Endothelial cell of umbilical vein (primary cell): ENCODE results near the gene TSPEAR. TPM values are rescaled to one million over a fixed set of nuclear protein-coding genes. Genes with fewer than 3 reads are reported as not detected.

Source experiments
- BruUV-seq: library from RNA; stranded (reverse); fragments of 400-500 nt; replicated peaks from 2 replicates; lab custom pipeline; 2021; lab: Mats Ljungman, UMichigan
- CTCF ChIA-PET: fragments of 300-600, 350-600 bp; sonication (Branson Sonifier 250); formaldehyde crosslinking; loops from one replicate; lab custom pipeline; 2021; ENCODE audit warnings: antibody characterized with exemption, inconsistent platforms; lab: Charles Lee
- POLR2A ChIA-PET: fragments of 300-600, 350-600 bp; sonication (Branson Sonifier 250); formaldehyde crosslinking; loops from one replicate; lab custom pipeline; 2021; ENCODE audit warnings: antibody characterized with exemption, inconsistent platforms; lab: Charles Lee
- DNase-seq: peaks from one replicate; pipeline ENCODE4 v3.0.0-alpha.2; 2011; ENCODE audit warnings: low read depth, low spot score
- FAIRE-seq: peaks from 2 replicates; lab custom pipeline; 2011; peaks lifted over from hg19 to GRCh38; lab: Jason Lieb, UNC
- H2AFZ ChIP-seq: 2 replicates; pipeline ENCODE4 v1.6.0; 2012; ENCODE audit warnings: low read depth, low read length, control low read depth, inconsistent platforms
- H3K27ac ChIP-seq: 2 replicates; pipeline ENCODE4 v1.5.1; 2011; ENCODE audit warnings: low read depth, mild to moderate bottlenecking, control low read depth, low read length, moderate library complexity; ENCODE audit not compliant: insufficient read depth
- H3K27me3 ChIP-seq, 2 experiments: 2 replicates each; pipeline versions ENCODE4 v1.6.0 to v1.6.1; 2011; ENCODE audit warnings: low read length in 2 of 2, mixed read lengths in 1 of 2; ENCODE audit not compliant: control insufficient read depth in 2 of 2, insufficient read depth in 2 of 2
- H3K36me3 ChIP-seq, 2 experiments: 2 replicates in 1 of 2; 3 replicates in 1 of 2; pipeline ENCODE4 v1.5.1; 2011; ENCODE audit warnings: low read length in 2 of 2, mild to moderate bottlenecking in 1 of 2, moderate library complexity in 1 of 2; ENCODE audit not compliant: control insufficient read depth in 2 of 2, insufficient read depth in 2 of 2; ENCODE audit errors: extremely low read depth in 1 of 2
- H3K4me1 ChIP-seq: 3 replicates; pipeline ENCODE4 v1.5.1; 2011; ENCODE audit warnings: mild to moderate bottlenecking, low read length; ENCODE audit not compliant: control insufficient read depth, insufficient read depth; ENCODE audit errors: extremely low read depth
- H3K4me2 ChIP-seq: 2 replicates; pipeline ENCODE4 v1.6.1; 2011; ENCODE audit warnings: low read length, control low read depth, mixed read lengths; ENCODE audit not compliant: insufficient read depth
- H3K4me3 ChIP-seq, 3 experiments: fragments of 200-600 bp in 1 of 3; sonication (generic), shearing (Covaris generic) in 1 of 3; replicated peaks in 1 of 3; 2 replicates each; pipeline ENCODE4 v1.5.1; 2011 to 2016; ENCODE audit warnings: control low read depth in 3 of 3, low read length in 3 of 3, mild to moderate bottlenecking in 2 of 3, inconsistent platforms in 1 of 3, low read depth in 1 of 3, moderate library complexity in 1 of 3; ENCODE audit not compliant: insufficient read depth in 1 of 3
- H3K79me2 ChIP-seq: 2 replicates; pipeline ENCODE4 v1.6.0; 2012; ENCODE audit warnings: low read length, inconsistent platforms; ENCODE audit not compliant: control insufficient read depth, insufficient read depth
- H3K9ac ChIP-seq: replicated peaks from 2 replicates; pipeline ENCODE3; 2011; ENCODE audit warnings: low read length, control low read depth; ENCODE audit not compliant: insufficient read depth; ENCODE audit errors: extremely low read depth
- H3K9me1 ChIP-seq: replicated peaks from 3 replicates; pipeline ENCODE4 v1.6.0; 2011; ENCODE audit warnings: mild to moderate bottlenecking, low read length; ENCODE audit not compliant: control insufficient read depth, insufficient read depth; ENCODE audit errors: extremely low read depth
- H3K9me3 ChIP-seq: replicated peaks from 2 replicates; pipeline ENCODE4 v1.5.1; 2012; ENCODE audit warnings: low read length, inconsistent platforms; ENCODE audit not compliant: control insufficient read depth, insufficient read depth
- H4K20me1 ChIP-seq: replicated peaks from 2 replicates; pipeline ENCODE3; 2011; ENCODE audit warnings: mild to moderate bottlenecking, low read length; ENCODE audit not compliant: control insufficient read depth, insufficient read depth; ENCODE audit errors: extremely low read depth
- EZH2 ChIP-seq: IDR thresholded peaks from 2 replicates; pipeline ENCODE4 v1.6.1; 2012; ENCODE audit warnings: borderline replicate concordance, low read depth, mild to moderate bottlenecking, moderate library complexity, low read length, inconsistent platforms; ENCODE audit not compliant: severe bottlenecking
- FOS ChIP-seq: IDR thresholded peaks from 2 replicates; pipeline ENCODE4 v1.6.1; 2011; ENCODE audit warnings: mild to moderate bottlenecking, low read length, moderate library complexity, borderline replicate concordance; ENCODE audit not compliant: insufficient read depth
- GATA2 ChIP-seq: IDR thresholded peaks from 2 replicates; pipeline ENCODE4 v1.7.0; 2011; ENCODE audit warnings: low read depth, mild to moderate bottlenecking, moderate library complexity, mixed read lengths, low read length; ENCODE audit not compliant: insufficient read length, insufficient read depth
- JUN ChIP-seq: IDR thresholded peaks from 2 replicates; pipeline ENCODE4 v1.6.1; 2011; ENCODE audit warnings: borderline replicate concordance, low read depth; ENCODE audit not compliant: insufficient read length, insufficient read depth
- MYC ChIP-seq: IDR thresholded peaks from one replicate; pipeline ENCODE4 v1.6.1; 2011; ENCODE audit warnings: mild to moderate bottlenecking, low read depth, low read length
- POLR2A ChIP-seq: IDR thresholded peaks from 2 replicates; pipeline ENCODE4 v1.6.1; 2012; ENCODE audit warnings: low read depth, mild to moderate bottlenecking, control low read depth, low read length
- POLR2AphosphoS5 ChIP-seq: IDR thresholded peaks from 2 replicates; pipeline ENCODE4 v1.6.1; 2012; ENCODE audit warnings: low read depth, mild to moderate bottlenecking, control low read depth, low read length, moderate library complexity; ENCODE audit not compliant: insufficient read depth
- dilution Hi-C: fragments of 300-500 bp; cut with MboI; formaldehyde crosslinking; loops from one replicate; pipeline ENCODE4 v1.15.0; 2019; ENCODE audit warnings: low sequenced_read_pairs; ENCODE audit not compliant: extremely low pct_ligation_motif_present
- intact Hi-C: fragments of 100-400 bp; cut with micrococcal nuclease; formaldehyde crosslinking; loops from one replicate; pipeline ENCODE4 v1.10.0; 2022
- polyA plus RNA-seq, 4 experiments: library from polyadenylated mRNA; depleted of rRNA in 3 of 4; stranded (reverse) in 3 of 4; unstranded in 1 of 4; fragments of >200 nt; gene quantifications; 2 replicates each; pipeline versions ENCODE4 v1.2.1 to v1.2.3, GENCODE V29; 2011 to 2012; ENCODE audit warnings: missing spikeins in 1 of 4
- total RNA-seq: library from RNA; stranded (reverse); gene quantifications from 2 replicates; pipeline ENCODE4 v1.2.3, GENCODE V29; 2021
- TF ChIP-seq, protein P1 (sequence below), 2 donors: IDR thresholded peaks; 1 replicate in 1 of 2; 2 replicates in 1 of 2; pipeline ENCODE4 v1.5.1; 2011; ENCODE audit warnings: low read length in 2 of 2, mild to moderate bottlenecking in 2 of 2, moderate library complexity in 2 of 2, control low read depth in 1 of 2, inconsistent platforms in 1 of 2, low read depth in 1 of 2; ENCODE audit not compliant: insufficient read depth in 1 of 2; ENCODE audit errors: extremely low read depth in 1 of 2
- TF ChIP-seq, protein P2 (sequence below): IDR thresholded peaks from 2 replicates; pipeline ENCODE4 v1.6.1; 2011; ENCODE audit not compliant: insufficient read depth, insufficient read length

TSPEAR gene
- total and polyA plus RNA-seq, 2 donors (not counting 3 experiments of a cell fraction or from before 2014, with no cell fraction given) = 0.01 TPM; not detected in 1

DNA sequence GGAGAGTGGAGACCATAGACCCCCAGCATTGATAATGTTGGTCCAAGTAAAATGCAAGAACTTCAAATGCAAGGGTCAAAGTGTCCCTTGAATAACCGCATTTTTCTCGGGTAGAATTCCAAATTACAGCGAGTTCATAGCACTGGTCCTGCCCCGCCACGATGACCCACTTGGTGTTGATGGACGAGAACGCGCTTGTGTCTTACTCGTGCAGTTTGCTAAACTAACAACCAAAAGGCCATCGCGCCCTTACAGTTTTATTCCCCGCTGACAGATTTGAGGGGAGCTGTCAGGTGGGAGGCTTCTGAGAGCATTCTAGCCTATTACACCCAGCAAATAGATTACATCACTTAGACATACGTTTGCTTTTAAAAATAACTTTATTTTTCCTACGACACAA lies 17.3 kb upstream of the TSPEAR start:
- no peaks in the 10 kb centered on the region for H3K4me1 ChIP-seq
- H3K27ac ChIP-seq = no peak overlapping the region
- POLR2A ChIA-PET = no interaction called here
- no peak overlapping the region for H2AFZ ChIP-seq
- intact Hi-C loops = no loop called here
- H3K4me3 ChIP-seq = no peak overlapping the region
- no peaks in the 10 kb centered on the region for H4K20me1 ChIP-seq
- no peak overlapping the region for H3K4me2 ChIP-seq
- TF ChIP-seq MYC = no peak
- no peak for TF ChIP-seq GATA2
- TF ChIP-seq EZH2 = no peak
- TF ChIP-seq POLR2A = no peak
- TF ChIP-seq JUN = no peak
- no peak for TF ChIP-seq POLR2AphosphoS5
- TF ChIP-seq, protein P1, sequence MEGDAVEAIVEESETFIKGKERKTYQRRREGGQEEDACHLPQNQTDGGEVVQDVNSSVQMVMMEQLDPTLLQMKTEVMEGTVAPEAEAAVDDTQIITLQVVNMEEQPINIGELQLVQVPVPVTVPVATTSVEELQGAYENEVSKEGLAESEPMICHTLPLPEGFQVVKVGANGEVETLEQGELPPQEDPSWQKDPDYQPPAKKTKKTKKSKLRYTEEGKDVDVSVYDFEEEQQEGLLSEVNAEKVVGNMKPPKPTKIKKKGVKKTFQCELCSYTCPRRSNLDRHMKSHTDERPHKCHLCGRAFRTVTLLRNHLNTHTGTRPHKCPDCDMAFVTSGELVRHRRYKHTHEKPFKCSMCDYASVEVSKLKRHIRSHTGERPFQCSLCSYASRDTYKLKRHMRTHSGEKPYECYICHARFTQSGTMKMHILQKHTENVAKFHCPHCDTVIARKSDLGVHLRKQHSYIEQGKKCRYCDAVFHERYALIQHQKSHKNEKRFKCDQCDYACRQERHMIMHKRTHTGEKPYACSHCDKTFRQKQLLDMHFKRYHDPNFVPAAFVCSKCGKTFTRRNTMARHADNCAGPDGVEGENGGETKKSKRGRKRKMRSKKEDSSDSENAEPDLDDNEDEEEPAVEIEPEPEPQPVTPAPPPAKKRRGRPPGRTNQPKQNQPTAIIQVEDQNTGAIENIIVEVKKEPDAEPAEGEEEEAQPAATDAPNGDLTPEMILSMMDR (IDR thresholded peaks at IDR 0.05; ENCODE audit: extremely low read depth in 1 of 2, insufficient read depth in 1 of 2, low read depth in 1 of 2, low read length in 2 of 2) = no peak
- no peak for TF ChIP-seq FOS
- TF ChIP-seq, protein P2, sequence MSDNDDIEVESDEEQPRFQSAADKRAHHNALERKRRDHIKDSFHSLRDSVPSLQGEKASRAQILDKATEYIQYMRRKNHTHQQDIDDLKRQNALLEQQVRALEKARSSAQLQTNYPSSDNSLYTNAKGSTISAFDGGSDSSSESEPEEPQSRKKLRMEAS = no peak
- dilution Hi-C loops = no loop called here
- no peak for FAIRE-seq
- no peaks in the 10 kb centered on the region for H3K9me3 ChIP-seq
- no peak for DNase-seq
- H3K79me2 ChIP-seq = no peaks in the 10 kb centered on the region
- no peaks in the 10 kb centered on the region for H3K9me1 ChIP-seq
- no TSS peak for BruUV-seq
- H3K36me3 ChIP-seq = no peaks in the 10 kb centered on the region
- no peak overlapping the region for H3K9ac ChIP-seq
- CTCF ChIA-PET = no interaction called here
- peaks cover 14 to 19% of the 10 kb centered on the region in 2 experiments for H3K27me3 ChIP-seq
